ENCODE results near the gene PRR23E.

GRCh38 chr3:127182848-127183714 is 9.8 kb upstream of the PRR23E start:
- no peak for TF ChIP-seq POLR2A (IDR thresholded peaks at IDR 0.05)
- no peak for TF ChIP-seq CTCF (IDR thresholded peaks at IDR 0.05)
- no peak for TF ChIP-seq POLR2AphosphoS5 (IDR thresholded peaks at IDR 0.05)
